ENCODE results near the gene ENPP3. TPM values are rescaled to one million over a fixed set of nuclear protein-coding genes. Genes with fewer than 3 reads are reported as not detected.

Gene ENPP3
- total and polyA plus RNA-seq, 9 of the 15 experiments (the other 6 are each of a cell fraction or from before 2014, with no cell fraction given): 14.0 to 32.8 (median 21.6) TPM

DNA sequence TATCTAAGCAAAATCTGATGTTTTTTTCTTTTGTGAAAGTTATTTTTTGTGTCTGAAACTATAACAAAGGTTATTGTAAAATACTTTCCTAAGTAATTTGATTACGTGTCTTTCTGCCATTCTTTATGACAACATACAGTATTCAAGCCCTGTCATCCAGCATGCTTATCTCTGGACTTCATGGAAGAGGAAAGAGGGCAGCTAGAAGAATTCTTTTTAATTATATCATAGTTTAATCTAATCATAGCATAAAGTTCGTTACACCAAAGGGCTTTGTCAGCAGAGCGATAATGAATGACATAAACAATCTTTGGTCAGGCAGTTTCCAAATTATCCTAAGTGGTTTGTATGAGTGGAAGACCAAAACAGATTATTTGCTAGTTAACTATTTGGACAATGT lies 3.5 kb downstream of the ENPP3 start (continued):
- TF ChIP-seq, protein P1, sequence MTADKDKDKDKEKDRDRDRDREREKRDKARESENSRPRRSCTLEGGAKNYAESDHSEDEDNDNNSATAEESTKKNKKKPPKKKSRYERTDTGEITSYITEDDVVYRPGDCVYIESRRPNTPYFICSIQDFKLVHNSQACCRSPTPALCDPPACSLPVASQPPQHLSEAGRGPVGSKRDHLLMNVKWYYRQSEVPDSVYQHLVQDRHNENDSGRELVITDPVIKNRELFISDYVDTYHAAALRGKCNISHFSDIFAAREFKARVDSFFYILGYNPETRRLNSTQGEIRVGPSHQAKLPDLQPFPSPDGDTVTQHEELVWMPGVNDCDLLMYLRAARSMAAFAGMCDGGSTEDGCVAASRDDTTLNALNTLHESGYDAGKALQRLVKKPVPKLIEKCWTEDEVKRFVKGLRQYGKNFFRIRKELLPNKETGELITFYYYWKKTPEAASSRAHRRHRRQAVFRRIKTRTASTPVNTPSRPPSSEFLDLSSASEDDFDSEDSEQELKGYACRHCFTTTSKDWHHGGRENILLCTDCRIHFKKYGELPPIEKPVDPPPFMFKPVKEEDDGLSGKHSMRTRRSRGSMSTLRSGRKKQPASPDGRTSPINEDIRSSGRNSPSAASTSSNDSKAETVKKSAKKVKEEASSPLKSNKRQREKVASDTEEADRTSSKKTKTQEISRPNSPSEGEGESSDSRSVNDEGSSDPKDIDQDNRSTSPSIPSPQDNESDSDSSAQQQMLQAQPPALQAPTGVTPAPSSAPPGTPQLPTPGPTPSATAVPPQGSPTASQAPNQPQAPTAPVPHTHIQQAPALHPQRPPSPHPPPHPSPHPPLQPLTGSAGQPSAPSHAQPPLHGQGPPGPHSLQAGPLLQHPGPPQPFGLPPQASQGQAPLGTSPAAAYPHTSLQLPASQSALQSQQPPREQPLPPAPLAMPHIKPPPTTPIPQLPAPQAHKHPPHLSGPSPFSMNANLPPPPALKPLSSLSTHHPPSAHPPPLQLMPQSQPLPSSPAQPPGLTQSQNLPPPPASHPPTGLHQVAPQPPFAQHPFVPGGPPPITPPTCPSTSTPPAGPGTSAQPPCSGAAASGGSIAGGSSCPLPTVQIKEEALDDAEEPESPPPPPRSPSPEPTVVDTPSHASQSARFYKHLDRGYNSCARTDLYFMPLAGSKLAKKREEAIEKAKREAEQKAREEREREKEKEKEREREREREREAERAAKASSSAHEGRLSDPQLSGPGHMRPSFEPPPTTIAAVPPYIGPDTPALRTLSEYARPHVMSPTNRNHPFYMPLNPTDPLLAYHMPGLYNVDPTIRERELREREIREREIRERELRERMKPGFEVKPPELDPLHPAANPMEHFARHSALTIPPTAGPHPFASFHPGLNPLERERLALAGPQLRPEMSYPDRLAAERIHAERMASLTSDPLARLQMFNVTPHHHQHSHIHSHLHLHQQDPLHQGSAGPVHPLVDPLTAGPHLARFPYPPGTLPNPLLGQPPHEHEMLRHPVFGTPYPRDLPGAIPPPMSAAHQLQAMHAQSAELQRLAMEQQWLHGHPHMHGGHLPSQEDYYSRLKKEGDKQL (CRISPR knock-in tag; IDR thresholded peaks at IDR 0.05; ENCODE audit: borderline replicate concordance): no peak
- TF ChIP-seq, protein P2, sequence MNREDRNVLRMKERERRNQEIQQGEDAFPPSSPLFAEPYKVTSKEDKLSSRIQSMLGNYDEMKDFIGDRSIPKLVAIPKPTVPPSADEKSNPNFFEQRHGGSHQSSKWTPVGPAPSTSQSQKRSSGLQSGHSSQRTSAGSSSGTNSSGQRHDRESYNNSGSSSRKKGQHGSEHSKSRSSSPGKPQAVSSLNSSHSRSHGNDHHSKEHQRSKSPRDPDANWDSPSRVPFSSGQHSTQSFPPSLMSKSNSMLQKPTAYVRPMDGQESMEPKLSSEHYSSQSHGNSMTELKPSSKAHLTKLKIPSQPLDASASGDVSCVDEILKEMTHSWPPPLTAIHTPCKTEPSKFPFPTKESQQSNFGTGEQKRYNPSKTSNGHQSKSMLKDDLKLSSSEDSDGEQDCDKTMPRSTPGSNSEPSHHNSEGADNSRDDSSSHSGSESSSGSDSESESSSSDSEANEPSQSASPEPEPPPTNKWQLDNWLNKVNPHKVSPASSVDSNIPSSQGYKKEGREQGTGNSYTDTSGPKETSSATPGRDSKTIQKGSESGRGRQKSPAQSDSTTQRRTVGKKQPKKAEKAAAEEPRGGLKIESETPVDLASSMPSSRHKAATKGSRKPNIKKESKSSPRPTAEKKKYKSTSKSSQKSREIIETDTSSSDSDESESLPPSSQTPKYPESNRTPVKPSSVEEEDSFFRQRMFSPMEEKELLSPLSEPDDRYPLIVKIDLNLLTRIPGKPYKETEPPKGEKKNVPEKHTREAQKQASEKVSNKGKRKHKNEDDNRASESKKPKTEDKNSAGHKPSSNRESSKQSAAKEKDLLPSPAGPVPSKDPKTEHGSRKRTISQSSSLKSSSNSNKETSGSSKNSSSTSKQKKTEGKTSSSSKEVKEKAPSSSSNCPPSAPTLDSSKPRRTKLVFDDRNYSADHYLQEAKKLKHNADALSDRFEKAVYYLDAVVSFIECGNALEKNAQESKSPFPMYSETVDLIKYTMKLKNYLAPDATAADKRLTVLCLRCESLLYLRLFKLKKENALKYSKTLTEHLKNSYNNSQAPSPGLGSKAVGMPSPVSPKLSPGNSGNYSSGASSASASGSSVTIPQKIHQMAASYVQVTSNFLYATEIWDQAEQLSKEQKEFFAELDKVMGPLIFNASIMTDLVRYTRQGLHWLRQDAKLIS (CRISPR knock-in tag; IDR thresholded peaks at IDR 0.05): no peak
- TF ChIP-seq CREB1 (IDR thresholded peaks at IDR 0.05) (peak; percentile 74; the same call in 1 of the 2 replicates), CREB1 (CRISPR knock-in tag; IDR thresholded peaks at IDR 0.05) (no peak), KLF1 (tag; IDR thresholded peaks at IDR 0.05) (no peak), FOXM1 (IDR thresholded peaks at IDR 0.05; ENCODE audit: low read depth) (0 out of 2 replicates have a peak, but pooled peaks have one; percentile 37), FOXM1 (CRISPR knock-in tag; IDR thresholded peaks at IDR 0.05; ENCODE audit: low read depth) (no peak), ILF3 (IDR thresholded peaks at IDR 0.05; ENCODE audit: borderline replicate concordance) (no peak), ZEB2 (IDR thresholded peaks at IDR 0.05) (no peak), GTF2E2 (tag; IDR thresholded peaks at IDR 0.05) (no peak; the same call in 1 of the 2 replicates), PHTF2 (CRISPR knock-in tag; IDR thresholded peaks at IDR 0.05) (no peak), TEAD1 (CRISPR knock-in tag; IDR thresholded peaks at IDR 0.05) (peak in 1 of 2 experiments; percentile 19; a peak in 1 of 4 replicates), RBM34 (IDR thresholded peaks at IDR 0.05; ENCODE audit: borderline replicate concordance, insufficient read depth, low read length) (no peak), ZFPM2 (CRISPR knock-in tag; IDR thresholded peaks at IDR 0.05) (no peak)
- TF ChIP-seq, protein P3, sequence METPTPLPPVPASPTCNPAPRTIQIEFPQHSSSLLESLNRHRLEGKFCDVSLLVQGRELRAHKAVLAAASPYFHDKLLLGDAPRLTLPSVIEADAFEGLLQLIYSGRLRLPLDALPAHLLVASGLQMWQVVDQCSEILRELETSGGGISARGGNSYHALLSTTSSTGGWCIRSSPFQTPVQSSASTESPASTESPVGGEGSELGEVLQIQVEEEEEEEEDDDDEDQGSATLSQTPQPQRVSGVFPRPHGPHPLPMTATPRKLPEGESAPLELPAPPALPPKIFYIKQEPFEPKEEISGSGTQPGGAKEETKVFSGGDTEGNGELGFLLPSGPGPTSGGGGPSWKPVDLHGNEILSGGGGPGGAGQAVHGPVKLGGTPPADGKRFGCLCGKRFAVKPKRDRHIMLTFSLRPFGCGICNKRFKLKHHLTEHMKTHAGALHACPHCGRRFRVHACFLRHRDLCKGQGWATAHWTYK (CRISPR knock-in tag; IDR thresholded peaks at IDR 0.05): 0 out of 2 replicates have a peak, but pooled peaks have one; percentile 38
- TF ChIP-seq, protein P4, sequence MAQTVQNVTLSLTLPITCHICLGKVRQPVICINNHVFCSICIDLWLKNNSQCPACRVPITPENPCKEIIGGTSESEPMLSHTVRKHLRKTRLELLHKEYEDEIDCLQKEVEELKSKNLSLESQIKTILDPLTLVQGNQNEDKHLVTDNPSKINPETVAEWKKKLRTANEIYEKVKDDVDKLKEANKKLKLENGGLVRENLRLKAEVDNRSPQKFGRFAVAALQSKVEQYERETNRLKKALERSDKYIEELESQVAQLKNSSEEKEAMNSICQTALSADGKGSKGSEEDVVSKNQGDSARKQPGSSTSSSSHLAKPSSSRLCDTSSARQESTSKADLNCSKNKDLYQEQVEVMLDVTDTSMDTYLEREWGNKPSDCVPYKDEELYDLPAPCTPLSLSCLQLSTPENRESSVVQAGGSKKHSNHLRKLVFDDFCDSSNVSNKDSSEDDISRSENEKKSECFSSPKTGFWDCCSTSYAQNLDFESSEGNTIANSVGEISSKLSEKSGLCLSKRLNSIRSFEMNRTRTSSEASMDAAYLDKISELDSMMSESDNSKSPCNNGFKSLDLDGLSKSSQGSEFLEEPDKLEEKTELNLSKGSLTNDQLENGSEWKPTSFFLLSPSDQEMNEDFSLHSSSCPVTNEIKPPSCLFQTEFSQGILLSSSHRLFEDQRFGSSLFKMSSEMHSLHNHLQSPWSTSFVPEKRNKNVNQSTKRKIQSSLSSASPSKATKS (CRISPR knock-in tag; IDR thresholded peaks at IDR 0.05): no peak
